GM12892 (cell line): ENCODE measurements around the gene LAMA2.

ENCODE experiments used
- POLR2A ChIP-seq: IDR thresholded peaks from 2 replicates; pipeline ENCODE4 v1.6.1; 2011; ENCODE audit warnings: low read depth, low read length, control low read depth
- POLR2AphosphoS5 ChIP-seq: IDR thresholded peaks from 2 replicates; pipeline ENCODE4 v1.6.1; 2011; ENCODE audit warnings: low read depth, low read length, control low read depth

- TF ChIP-seq POLR2A (no peak), POLR2AphosphoS5 (no peak)
These were observed 625.7 kb downstream of the LAMA2 start for GRCh38 chr6:129508477-129509145.
